Measurements from ENCODE around the gene ITSN1. TPM values are rescaled to one million over a fixed set of nuclear protein-coding genes. Genes with fewer than 3 reads are reported as not detected.
A peak's percentile ranks its signal among the peaks of the same experiment; 100 is the strongest.
"Not testable (repeated sequence)": the region's sequence is repeated elsewhere in the genome, so short reads cannot be mapped to it uniquely, and the experiment has no call there.

ITSN1 gene
- total RNA-seq, 4 donors from 2014 or later: 50.4 to 208 (median 96.7) TPM

GRCh38 chr21:33775100-33775828 lies 133.0 kb downstream of the ITSN1 start:
- 62 to 65% methylated on average over 2 of the region's 2 CpGs for WGBS, 2 donors
- Histone ChIP-seq H3K27ac (peak overlapping the region in 3 of 4 donors; percentile 36 to 90 (median 51)), H3K36me3 (peaks cover 0 to 66% (median 6%) of the 10 kb centered on the region in 3 donors), H3K9me3 (peaks cover 0 to 11% (median 1%) of the 10 kb centered on the region in 4 donors), H3K4me1 (peaks cover 0 to 26% (median 4%) of the 10 kb centered on the region in 4 donors), H3K4me3 (no peak overlapping the region), H3K27me3 (no peaks in the 10 kb centered on the region)
- DNase-seq (ENCODE audit: low spot score in 2 of 2): no peak
- TF ChIP-seq CTCF (IDR thresholded peaks at IDR 0.05): no peak
- TF ChIP-seq EP300 (IDR thresholded peaks at IDR 0.05): no peak
- TF ChIP-seq POLR2A (IDR thresholded peaks at IDR 0.05): no peak

DNA sequence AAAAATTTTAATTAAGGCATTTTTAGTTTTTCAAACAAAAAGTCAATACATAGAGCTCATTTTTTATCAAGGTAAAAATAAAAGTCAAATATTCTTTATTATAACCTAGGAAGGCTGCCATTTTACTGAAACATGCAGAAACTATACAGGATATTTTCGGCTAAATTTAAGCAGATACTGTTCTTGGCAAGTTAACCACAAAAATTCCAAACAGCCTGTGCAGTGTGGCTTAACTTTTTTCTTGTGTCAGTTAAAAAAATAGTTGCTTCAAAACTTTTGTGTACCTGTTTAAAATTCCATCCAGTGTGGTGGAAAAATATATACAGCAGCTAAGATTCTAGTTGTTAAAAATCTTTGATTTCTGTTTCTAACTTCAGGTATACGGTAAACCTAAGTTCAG lies 138.3 kb downstream of the ITSN1 start:
- Histone ChIP-seq H3K4me1 (peaks cover 0 to 18% (median 3%) of the 10 kb centered on the region in 4 donors), H3K9me3 (peaks cover 0 to 11% (median 1%) of the 10 kb centered on the region in 4 donors)
- 79 to 80% methylated on average over 2 of the region's 2 CpGs for WGBS, 2 donors

DNA sequence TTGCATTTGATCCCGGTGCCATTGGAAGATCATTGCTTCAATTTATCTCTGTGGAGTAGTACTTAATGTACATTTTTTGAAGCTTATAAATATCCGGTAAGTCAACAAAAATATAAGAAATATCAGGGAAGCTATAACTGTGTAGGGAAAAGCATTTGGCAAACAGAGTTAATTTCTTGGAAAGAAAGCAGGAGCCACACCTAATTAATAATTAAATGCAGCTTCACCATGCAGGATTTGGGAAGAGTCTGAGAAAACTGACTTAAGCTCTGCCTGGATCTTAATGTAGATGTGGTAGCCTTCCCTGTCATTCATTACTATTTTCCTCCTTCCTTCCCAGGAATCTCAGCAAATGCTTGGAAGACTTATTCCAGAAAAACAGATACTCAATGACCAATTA lies 138.8 kb downstream of the ITSN1 start:
- H3K27me3 ChIP-seq: no peaks in the 10 kb centered on the region
- 87 to 93% methylated on average over 2 of the region's 2 CpGs for WGBS, 2 donors
- no peak for DNase-seq (ENCODE audit: low spot score in 2 of 2)
- H3K27ac ChIP-seq: no peak overlapping the region
- peaks cover 0 to 41% (median 0%) of the 10 kb centered on the region in 3 donors for H3K36me3 ChIP-seq
- peaks cover 0 to 15% (median under 1%) of the 10 kb centered on the region in 4 donors for H3K4me1 ChIP-seq
- no peak for TF ChIP-seq CTCF (IDR thresholded peaks at IDR 0.05)
- H3K4me3 ChIP-seq: no peak overlapping the region
- peaks cover 0 to 11% (median 1%) of the 10 kb centered on the region in 4 donors for H3K9me3 ChIP-seq

More for the DNA sequence above, 138.3 kb downstream of the ITSN1 start:
- TF ChIP-seq POLR2A (IDR thresholded peaks at IDR 0.05) (no peak), EP300 (IDR thresholded peaks at IDR 0.05) (no peak), CTCF (IDR thresholded peaks at IDR 0.05) (no peak)
- no peaks in the 10 kb centered on the region for H3K27me3 ChIP-seq
- H3K27ac ChIP-seq: no peak overlapping the region
- DNase-seq (ENCODE audit: low spot score in 2 of 2): no peak
- H3K36me3 ChIP-seq: peaks cover 0 to 45% (median 0%) of the 10 kb centered on the region in 3 donors
- H3K4me3 ChIP-seq: no peak overlapping the region

DNA sequence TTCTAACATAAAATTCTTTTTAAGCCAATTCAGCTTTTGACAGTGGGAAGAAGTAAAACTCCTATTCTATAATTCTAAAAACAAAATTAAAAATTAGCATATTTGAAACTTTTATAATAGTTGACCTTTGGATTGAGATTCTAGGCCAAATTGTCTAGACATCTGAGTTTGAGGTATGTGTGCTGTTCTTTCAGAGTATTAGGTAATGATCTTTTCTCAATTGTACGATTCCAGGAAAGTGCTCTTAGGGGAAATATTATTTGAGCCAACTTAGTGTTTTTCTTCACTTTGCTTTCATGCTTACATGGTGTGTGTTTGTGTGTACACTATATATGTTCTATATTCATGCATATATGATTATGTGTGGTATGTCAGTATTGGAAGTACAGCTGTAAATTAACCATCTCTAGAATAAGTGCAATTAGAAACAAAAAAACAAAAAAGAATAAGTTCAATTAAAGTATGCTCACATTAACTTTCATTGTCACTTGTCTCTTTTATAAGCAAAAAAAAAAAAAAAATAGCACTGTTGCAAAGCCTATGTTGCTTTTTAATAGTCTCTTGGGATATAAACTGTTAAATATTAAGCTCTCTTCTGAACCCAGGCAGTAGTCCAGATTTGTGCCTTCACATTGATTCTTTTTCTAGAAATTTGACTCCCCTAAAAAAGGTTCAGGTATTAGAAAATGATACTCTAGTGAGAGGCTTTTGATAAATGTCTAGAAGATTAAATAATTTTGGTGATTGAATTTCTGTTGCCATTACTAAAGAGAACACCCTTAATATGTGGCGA lies 141.1 kb downstream of the ITSN1 start:
- Histone ChIP-seq H3K27ac (no peak overlapping the region), H3K36me3 (peaks cover 0 to 39% (median 0%) of the 10 kb centered on the region in 3 donors), H3K27me3 (no peaks in the 10 kb centered on the region), H3K4me3 (no peak overlapping the region), H3K4me1 (no peaks in the 10 kb centered on the region), H3K9me3 (peaks cover 0 to 8% (median 1%) of the 10 kb centered on the region in 4 donors)
- no peak for TF ChIP-seq POLR2A (IDR thresholded peaks at IDR 0.05)
- TF ChIP-seq EP300 (IDR thresholded peaks at IDR 0.05): no peak
- TF ChIP-seq CTCF (IDR thresholded peaks at IDR 0.05): no peak
- 71 to 77% methylated on average over 2 of the region's 2 CpGs for WGBS, 2 donors
- no peak for DNase-seq (ENCODE audit: low spot score in 2 of 2)

GRCh38 chr21:33787431-33787830 lies 145.1 kb downstream of the ITSN1 start:
- no peak for TF ChIP-seq CTCF (IDR thresholded peaks at IDR 0.05)
- TF ChIP-seq EP300 (IDR thresholded peaks at IDR 0.05): no peak
- no peak for TF ChIP-seq POLR2A (IDR thresholded peaks at IDR 0.05)
- Histone ChIP-seq H3K27ac (no peak overlapping the region), H3K27me3 (no peaks in the 10 kb centered on the region), H3K4me1 (peaks cover 0 to 16% (median 0%) of the 10 kb centered on the region in 4 donors), H3K4me3 (no peak overlapping the region), H3K36me3 (peaks cover 0 to 14% (median 0%) of the 10 kb centered on the region in 3 donors), H3K9me3 (no peaks in the 10 kb centered on the region)
- 67 to 78% methylated on average over 2 of the region's 2 CpGs for WGBS, 2 donors
- no peak for DNase-seq (ENCODE audit: low spot score in 2 of 2)

DNA sequence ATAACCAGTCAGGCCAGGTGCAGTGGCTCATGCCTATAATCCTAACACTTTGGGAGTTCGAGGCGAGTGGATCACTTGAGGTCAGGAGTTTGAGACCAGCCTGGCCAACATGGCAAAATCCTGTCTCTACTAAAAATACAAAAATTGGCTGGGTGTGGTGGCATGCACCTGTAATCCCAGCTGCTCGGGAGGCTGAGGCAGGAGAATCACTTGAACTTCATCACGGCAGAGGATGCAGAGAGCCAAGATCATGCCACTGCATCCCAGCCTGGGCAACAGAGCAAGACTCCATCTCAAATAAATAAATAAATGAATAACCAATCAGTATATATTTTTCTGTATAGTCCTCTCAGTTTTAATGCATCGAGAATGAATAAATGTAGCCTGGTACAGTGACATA lies 146.1 kb downstream of the ITSN1 start:
- 95 to 99% methylated on average over 5 of the region's 5 CpGs for WGBS, 2 donors
- H3K4me3 ChIP-seq; H3K27me3 ChIP-seq; DNase-seq (ENCODE audit: low spot score in 2 of 2); H3K9me3 ChIP-seq; H3K27ac ChIP-seq: not testable (repeated sequence)
- Histone ChIP-seq H3K36me3 (peaks cover 0 to 18% (median 0%) of the 10 kb centered on the region in 3 donors), H3K4me1 (peaks cover 0 to 16% (median 0%) of the 10 kb centered on the region in 4 donors)

Measured in tibial nerve (tissue), 4 donors.